DMS79 (cell line): ENCODE measurements around the gene OLFM2.
"Not testable (repeated sequence)": the region's sequence is repeated elsewhere in the genome, so short reads cannot be mapped to it uniquely, and the experiment has no call there.

Source experiments
- DNase-seq: peaks from one replicate; lab custom pipeline; 2025; lab: John Stamatoyannopoulos, UW

OLFM2 gene

GRCh38 chr19:9936326-9937000 lies at the start of gene OLFM2:
Gene OLFM2, minus strand, starts transcription at chr19:9936515. Its CDS starts 149 bp downstream, at chr19:9936366.
- no peak for DNase-seq

- no peak for DNase-seq
Observed at GRCh38 chr19:9981406-9982260, 45.3 kb upstream of the OLFM2 start.

GRCh38 chr19:9972103-9972502 lies 35.8 kb upstream of the OLFM2 start:
- no peak for DNase-seq

- DNase-seq = no peak
Observed at GRCh38 chr19:9971166-9971897, 35.0 kb upstream of the OLFM2 start.

GRCh38 chr19:9970481-9970880 lies 34.2 kb upstream of the OLFM2 start:
- no peak for DNase-seq

GRCh38 chr19:9969688-9969975 lies 33.3 kb upstream of the OLFM2 start:
- DNase-seq = no peak

- DNase-seq = no peak
Observed at GRCh38 chr19:9968820-9969687, 32.7 kb upstream of the OLFM2 start.

GRCh38 chr19:9967326-9967725 lies 31.0 kb upstream of the OLFM2 start:
- DNase-seq = no peak

- DNase-seq = no peak
Observed at GRCh38 chr19:9966448-9966847, 30.1 kb upstream of the OLFM2 start.

GRCh38 chr19:9966024-9966423 lies 29.7 kb upstream of the OLFM2 start:
- DNase-seq = no peak

- no peak for DNase-seq
Observed at GRCh38 chr19:9962623-9963290, 26.4 kb upstream of the OLFM2 start.

GRCh38 chr19:9961103-9961502 lies 24.8 kb upstream of the OLFM2 start:
- no peak for DNase-seq

GRCh38 chr19:9958379-9958821 lies 22.1 kb upstream of the OLFM2 start:
- no peak for DNase-seq

- no peak for DNase-seq
Observed at GRCh38 chr19:9956956-9957355, 20.6 kb upstream of the OLFM2 start.

- no peak for DNase-seq
Observed at GRCh38 chr19:9953802-9954542, 17.7 kb upstream of the OLFM2 start.

- DNase-seq = no peak
Observed at GRCh38 chr19:9952276-9952675, 16.0 kb upstream of the OLFM2 start.

GRCh38 chr19:9947441-9947840 lies 11.1 kb upstream of the OLFM2 start:
- DNase-seq = no peak

- DNase-seq = not testable (repeated sequence)
Observed at GRCh38 chr19:9946528-9947125, 10.3 kb upstream of the OLFM2 start.

- DNase-seq = no peak
Observed at GRCh38 chr19:9945319-9945966, 9.1 kb upstream of the OLFM2 start.

GRCh38 chr19:9943744-9944143 lies 7.4 kb upstream of the OLFM2 start:
- DNase-seq = no peak
